Heart left ventricle (tissue), 16 donors: ENCODE results near the gene ANXA3. TPM values are rescaled to one million over a fixed set of nuclear protein-coding genes. Genes with fewer than 3 reads are reported as not detected.

Experiments used
- ATAC-seq, 4 donors: fragments of 200-7000 bp; cut with Tn5 transposase; one replicate each; pipeline ENCODE4 v1.9.1; 2020 to 2022; ENCODE audit warnings: moderate library complexity in 4 of 4, mild to moderate bottlenecking in 3 of 4, moderate number of reproducible peaks in 1 of 4
- DNase-seq, 5 donors: peaks; one replicate each; pipeline ENCODE4 v3.0.0-alpha.2; 2020
- H3K27ac ChIP-seq, 12 donors: fragments of 200-600 bp; sonication (generic) in 4 of 12; one replicate each; pipeline versions ENCODE4 v1.5.0 to v1.8.0; 2016 to 2022; ENCODE audit warnings: mild to moderate bottlenecking in 2 of 12
- H3K27me3 ChIP-seq, 9 donors: fragments of 200-600 bp; sonication (generic) in 2 of 9; one replicate each; pipeline versions ENCODE4 v1.5.1 to v1.8.0; 2016 to 2022; ENCODE audit warnings: mild to moderate bottlenecking in 3 of 9
- H3K36me3 ChIP-seq, 9 donors: fragments of 200-600 bp; sonication (generic) in 2 of 9; one replicate each; pipeline versions ENCODE4 v1.5.0 to v1.8.0; 2018 to 2022; ENCODE audit warnings: mild to moderate bottlenecking in 2 of 9
- H3K4me1 ChIP-seq, 12 donors: fragments of 200-600 bp; sonication (generic) in 4 of 12; one replicate each; pipeline versions ENCODE4 v1.5.0 to v1.8.0; 2016 to 2022; ENCODE audit warnings: mild to moderate bottlenecking in 3 of 12
- H3K4me3 ChIP-seq, 12 donors: fragments of 200-600 bp; sonication (generic) in 4 of 12; one replicate each; pipeline versions ENCODE4 v1.5.0 to v1.8.0; 2017 to 2022; ENCODE audit warnings: mild to moderate bottlenecking in 9 of 12, moderate library complexity in 4 of 12
- H3K9me3 ChIP-seq, 12 donors: fragments of 200-600 bp; sonication (generic) in 4 of 12; one replicate each; pipeline versions ENCODE4 v1.5.0 to v1.8.0; 2016 to 2022; ENCODE audit warnings: mild to moderate bottlenecking in 1 of 12
- CTCF ChIP-seq, 12 donors: fragments of 200-600 bp; sonication (generic) in 4 of 12; IDR thresholded peaks; one replicate each; pipeline versions ENCODE4 v1.5.0 to v1.8.0; 2018 to 2022; ENCODE audit warnings: antibody characterized with exemption in 12 of 12, mild to moderate bottlenecking in 5 of 12
- POLR2A ChIP-seq, 2 donors: fragments of 450-650 bp; IDR thresholded peaks; one replicate each; pipeline ENCODE4 v1.6.1; 2017; ENCODE audit warnings: antibody characterized with exemption in 2 of 2, mild to moderate bottlenecking in 2 of 2, moderate library complexity in 2 of 2
- WGBS, 4 donors: extraction: QIAGEN DNeasy Blood & Tissue Kit in 2 of 4; methylation state at CpG; one replicate each; pipeline versions ENCODE4 v1.1.5 to v1.1.7; 2013 to 2018; 5-methylcytosine and 5-hydroxymethylcytosine counted together
- intact Hi-C, 10 donors: fragments of 100-400 bp; cut with DNase I; formaldehyde crosslinking; loops; one replicate each; pipeline versions ENCODE4 v1.11.1 to v1.14.2; 2022
- polyA plus RNA-seq, 2 donors: library from polyadenylated mRNA; stranded (reverse); fragments of 200-250 nt; gene quantifications; one replicate each; pipeline ENCODE4 v1.2.3, GENCODE V29; 2013
- total RNA-seq, 9 donors: library from RNA; depleted of rRNA in 2 of 9; stranded (reverse); fragments of >200 nt in 2 of 9; fragmentation: NEBNext Ultra II Directional in 3 of 9; extraction: Animal tissue kit (Norgen Biotek cat#: 25700) in 3 of 9; gene quantifications; one replicate each; pipeline versions ENCODE4 v1.1.0 to v1.2.4, GENCODE V29; 2016 to 2023
- donor health status: ischemic (EF 13 %, LVEDD 7.1; RV severe dilation, severe dysfunction).
- donor health status: healthy with polysubstance abuse.
- donor health status: DM: no; HTN: yes; CAD: no.
- donor health status: DM: no; HTN: no; CAD: no.
- donor health status: ischemic (EF 25% LVEDD 6.9; RV normal size, moderate dysfunction).
- donor health status: ischemic (EF 25% LVEDD 5.7; RV mildly dilated, moderate dysfunction).
- donor health status: healthy.
- donor health status: DM: yes; HTN: yes; CAD: no.
- donor health status: ischemic (EF 35%, LVEDD 5.7; RV mildly dilated, moderate dysfunction).
- donor health status: nonischemic (EF 11% LVEDD 7.7; RV severe dilation, severe dysfunction).
- donor health status: DM: yes; HTN: yes; CAD: no.
- donor health status: PGD.
- donor health status: ischemic (EF 29% LVEDD 5.4; RV normal size, mild dysfunction).
- donor health status: nonischemic (EF 23%, LVEDD 6.1; RV moderate dilation, normal function).

The ANXA3 gene
- total and polyA plus RNA-seq, 11 donors = 12.9 to 119 (median 28.7) TPM

GRCh38 chr4:78650106-78651024, 98.8 kb downstream of the ANXA3 start:
- peaks cover 0 to 62% (median 24%) of the 10 kb centered on the region in 12 donors for H3K4me1 ChIP-seq
- H3K27me3 ChIP-seq = no peaks in the 10 kb centered on the region
- ATAC-seq = no peak
- DNase-seq = no peak
- TF ChIP-seq CTCF (IDR thresholded peaks at IDR 0.05) = no peak
- TF ChIP-seq POLR2A (IDR thresholded peaks at IDR 0.05) = no peak
- H3K4me3 ChIP-seq = no peak overlapping the region
- peak overlapping the region in 1 of 12 donors; percentile 65 for H3K27ac ChIP-seq
- no peaks in the 10 kb centered on the region for H3K9me3 ChIP-seq
- no peaks in the 10 kb centered on the region for H3K36me3 ChIP-seq
- intact Hi-C loops = no loop called here
- WGBS, 4 donors = 86 to 88% (median 86%) methylated on average over 3 of the region's 3 CpGs

GRCh38 chr4:78651250-78651860, 99.8 kb downstream of the ANXA3 start:
- Histone ChIP-seq H3K27me3 (no peaks in the 10 kb centered on the region), H3K4me3 (no peak overlapping the region), H3K27ac (peak overlapping the region in 1 of 12 donors; percentile 65), H3K9me3 (no peaks in the 10 kb centered on the region), H3K4me1 (peaks cover 0 to 63% (median 14%) of the 10 kb centered on the region in 12 donors), H3K36me3 (no peaks in the 10 kb centered on the region)
- TF ChIP-seq CTCF (IDR thresholded peaks at IDR 0.05) = no peak
- TF ChIP-seq POLR2A (IDR thresholded peaks at IDR 0.05) = no peak
- no peak for ATAC-seq
- DNase-seq = no peak
- intact Hi-C loops = no loop called here
- 93 to 97% (median 96%) methylated on average over 4 of the region's 4 CpGs for WGBS, 4 donors

- DNase-seq (peak in 2 of 5 donors; percentile 21 to 37), ATAC-seq (peak; percentile 59 to 74 (median 63))
- Histone ChIP-seq H3K4me3 (no peak overlapping the region), H3K27ac (peak overlapping the region in 3 of 12 donors; percentile 30 to 56 (median 37)), H3K27me3 (no peaks in the 10 kb centered on the region), H3K9me3 (no peaks in the 10 kb centered on the region), H3K36me3 (no peaks in the 10 kb centered on the region), H3K4me1 (peaks cover 0 to 68% (median 14%) of the 10 kb centered on the region in 12 donors)
- TF ChIP-seq POLR2A (IDR thresholded peaks at IDR 0.05) = no peak
- TF ChIP-seq CTCF (IDR thresholded peaks at IDR 0.05) = no peak
- 32 to 60% (median 50%) methylated on average over 1 of the region's 1 CpG for WGBS, 4 donors
- intact Hi-C loops = no loop called here
These were observed 100.8 kb downstream of the ANXA3 start for GRCh38 chr4:78652282-78652876.

GRCh38 chr4:78653655-78654054, 102.1 kb downstream of the ANXA3 start:
- no peaks in the 10 kb centered on the region for H3K27me3 ChIP-seq
- H3K4me3 ChIP-seq = no peak overlapping the region
- intact Hi-C loops = no loop called here
- H3K36me3 ChIP-seq = no peaks in the 10 kb centered on the region
- H3K4me1 ChIP-seq = peaks cover 0 to 75% (median 12%) of the 10 kb centered on the region in 12 donors
- no peak for ATAC-seq
- no peaks in the 10 kb centered on the region for H3K9me3 ChIP-seq
- 16 to 37% (median 29%) methylated on average over 2 of the region's 2 CpGs for WGBS, 4 donors
- no peak overlapping the region for H3K27ac ChIP-seq
- no peak for DNase-seq
- no peak for TF ChIP-seq CTCF (IDR thresholded peaks at IDR 0.05)
- TF ChIP-seq POLR2A (IDR thresholded peaks at IDR 0.05) = no peak
